Omental fat pad (tissue), 4 donors: Measurements from ENCODE around the gene CCDC192. TPM values are rescaled to one million over a fixed set of nuclear protein-coding genes. Genes with fewer than 3 reads are reported as not detected.

Source experiments
- ATAC-seq: fragments of 150-250 bp; one replicate; pipeline ENCODE4 v1.9.1; 2016; ENCODE audit warnings: mild to moderate bottlenecking, moderate library complexity; ENCODE audit not compliant: low FRiP score
- DNase-seq: peaks from one replicate; pipeline ENCODE4 v3.0.0-alpha.2; 2019; ENCODE audit warnings: low spot score
- CTCF ChIP-seq, 3 donors: fragments of 450-650 bp; IDR thresholded peaks; one replicate each; pipeline ENCODE4 v1.5.1; 2016 to 2017; ENCODE audit warnings: antibody characterized with exemption in 3 of 3, mild to moderate bottlenecking in 3 of 3, moderate library complexity in 2 of 3
- total RNA-seq, 4 donors: library from RNA; depleted of rRNA; stranded (reverse); fragments of >200 nt; gene quantifications; one replicate each; pipeline ENCODE4 v1.1.0, GENCODE V29; 2016

Gene CCDC192
- total RNA-seq, 4 donors from 2014 or later: 0.56 TPM; not detected in 3

- no peak for TF ChIP-seq CTCF (IDR thresholded peaks at IDR 0.05)
- DNase-seq (no peak), ATAC-seq (no peak)
Measured at GRCh38 chr5:127938746-127939145, 235.6 kb downstream of the CCDC192 start.

GRCh38 chr5:127940854-127941253 lies 237.7 kb downstream of the CCDC192 start:
- no peak for ATAC-seq
- no peak for DNase-seq
- no peak for TF ChIP-seq CTCF (IDR thresholded peaks at IDR 0.05)

GRCh38 chr5:127941646-127942045 lies 238.5 kb downstream of the CCDC192 start:
- no peak for TF ChIP-seq CTCF (IDR thresholded peaks at IDR 0.05)
- DNase-seq: no peak
- ATAC-seq: no peak

- no peak for ATAC-seq
Measured at GRCh38 chr5:127942246-127943060, 239.3 kb downstream of the CCDC192 start.

GRCh38 chr5:127943061-127943371 lies 239.8 kb downstream of the CCDC192 start:
- no peak for ATAC-seq
- no peak for TF ChIP-seq CTCF (IDR thresholded peaks at IDR 0.05)
- DNase-seq: no peak

More at GRCh38 chr5:127942246-127943060, 239.3 kb downstream of the CCDC192 start:
- TF ChIP-seq CTCF (IDR thresholded peaks at IDR 0.05): no peak
- DNase-seq: no peak

GRCh38 chr5:127944125-127944524 lies 240.9 kb downstream of the CCDC192 start:
- TF ChIP-seq CTCF (IDR thresholded peaks at IDR 0.05): no peak
- no peak for DNase-seq
- ATAC-seq: no peak

GRCh38 chr5:127947941-127948340 lies 244.8 kb downstream of the CCDC192 start:
- ATAC-seq (no peak), DNase-seq (no peak)
- no peak for TF ChIP-seq CTCF (IDR thresholded peaks at IDR 0.05)
